ENCODE measurements around the gene RASA2. TPM values are rescaled to one million over a fixed set of nuclear protein-coding genes. Genes with fewer than 3 reads are reported as not detected.

The RASA2 gene
- total RNA-seq, 2 donors from 2014 or later = 12.0 to 18.3 TPM

DNA sequence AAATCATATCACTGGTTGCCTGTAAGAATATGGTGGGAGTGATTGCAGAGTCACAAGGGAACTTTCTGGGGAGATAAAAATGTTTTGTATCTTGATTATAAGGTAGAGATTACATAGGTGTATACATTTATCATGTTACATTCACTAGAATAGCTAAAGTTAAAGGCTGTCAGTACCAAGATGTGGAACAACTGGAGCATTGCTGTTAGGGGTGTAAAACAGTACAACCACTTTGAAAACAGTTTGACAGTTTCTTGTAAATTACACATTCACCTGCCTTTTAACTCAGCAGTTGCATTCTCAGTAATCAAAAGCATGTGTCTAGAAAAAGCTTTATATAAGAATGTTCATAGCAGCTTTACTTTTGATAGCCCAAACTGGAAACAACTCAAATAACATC is 27.6 kb downstream of the RASA2 start:
- H3K27me3 ChIP-seq = no peaks in the 10 kb centered on the region
- H3K36me3 ChIP-seq = no peaks in the 10 kb centered on the region
- H3K4me1 ChIP-seq = no peaks in the 10 kb centered on the region
- H3K9me3 ChIP-seq = no peaks in the 10 kb centered on the region
- no peak overlapping the region for H3K9ac ChIP-seq (ENCODE audit: low read depth in 2 of 2, low read length in 2 of 2)
- intact Hi-C loops (cut with DNase I) = no loop called here
- H3K27ac ChIP-seq = no peak overlapping the region
- DNase-seq = no peak
- TF ChIP-seq, protein P1, sequence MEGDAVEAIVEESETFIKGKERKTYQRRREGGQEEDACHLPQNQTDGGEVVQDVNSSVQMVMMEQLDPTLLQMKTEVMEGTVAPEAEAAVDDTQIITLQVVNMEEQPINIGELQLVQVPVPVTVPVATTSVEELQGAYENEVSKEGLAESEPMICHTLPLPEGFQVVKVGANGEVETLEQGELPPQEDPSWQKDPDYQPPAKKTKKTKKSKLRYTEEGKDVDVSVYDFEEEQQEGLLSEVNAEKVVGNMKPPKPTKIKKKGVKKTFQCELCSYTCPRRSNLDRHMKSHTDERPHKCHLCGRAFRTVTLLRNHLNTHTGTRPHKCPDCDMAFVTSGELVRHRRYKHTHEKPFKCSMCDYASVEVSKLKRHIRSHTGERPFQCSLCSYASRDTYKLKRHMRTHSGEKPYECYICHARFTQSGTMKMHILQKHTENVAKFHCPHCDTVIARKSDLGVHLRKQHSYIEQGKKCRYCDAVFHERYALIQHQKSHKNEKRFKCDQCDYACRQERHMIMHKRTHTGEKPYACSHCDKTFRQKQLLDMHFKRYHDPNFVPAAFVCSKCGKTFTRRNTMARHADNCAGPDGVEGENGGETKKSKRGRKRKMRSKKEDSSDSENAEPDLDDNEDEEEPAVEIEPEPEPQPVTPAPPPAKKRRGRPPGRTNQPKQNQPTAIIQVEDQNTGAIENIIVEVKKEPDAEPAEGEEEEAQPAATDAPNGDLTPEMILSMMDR (IDR thresholded peaks at IDR 0.05) = no peak
- no peak overlapping the region for H3K4me3 ChIP-seq

DNA sequence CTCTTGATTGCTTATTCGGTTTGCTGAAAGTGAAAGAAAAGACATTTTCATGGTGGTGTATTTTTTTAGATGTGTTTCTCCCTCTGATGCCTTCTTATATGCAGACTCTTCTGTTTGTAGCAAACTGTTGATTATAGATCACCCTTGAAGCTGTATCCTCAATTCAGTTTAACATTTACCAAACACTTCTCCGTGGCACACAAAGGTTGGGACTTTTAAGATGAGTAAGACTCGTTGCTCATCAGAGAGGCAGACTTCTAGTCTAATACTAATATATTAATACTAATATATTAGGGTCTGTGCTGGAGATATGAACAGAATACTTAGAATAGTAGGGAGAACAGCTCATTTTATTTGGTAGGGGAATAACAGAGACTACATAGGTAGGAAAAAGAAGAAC is 32.8 kb downstream of the RASA2 start:
- H3K9me3 ChIP-seq = no peaks in the 10 kb centered on the region
- TF ChIP-seq, protein P1 (IDR thresholded peaks at IDR 0.05) = no peak
- no peaks in the 10 kb centered on the region for H3K4me1 ChIP-seq
- H3K27me3 ChIP-seq = no peaks in the 10 kb centered on the region
- no peak overlapping the region for H3K9ac ChIP-seq (ENCODE audit: low read depth in 2 of 2, low read length in 2 of 2)
- H3K36me3 ChIP-seq = no peaks in the 10 kb centered on the region
- no peak overlapping the region for H3K4me3 ChIP-seq
- H3K27ac ChIP-seq = no peak overlapping the region
- DNase-seq = no peak
- intact Hi-C loops (cut with DNase I) = no loop called here

DNA sequence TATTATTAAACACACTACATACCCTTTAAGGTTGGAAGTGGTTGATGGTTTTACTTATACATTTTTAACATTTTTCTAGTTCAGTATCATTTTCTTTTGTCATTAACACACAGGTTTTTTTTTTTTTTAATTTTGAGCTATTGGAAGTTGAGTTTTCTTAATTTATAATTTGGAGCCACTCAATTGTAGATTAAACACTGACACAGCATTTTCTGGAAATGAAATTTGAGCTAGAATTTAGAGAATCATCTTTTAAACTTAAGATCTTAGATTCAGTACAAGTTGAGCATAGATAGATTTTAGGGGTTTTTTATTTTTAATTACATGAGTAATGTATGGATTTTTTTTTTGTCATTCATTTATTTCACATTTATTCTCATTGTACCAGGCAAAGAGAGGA is 35.0 kb downstream of the RASA2 start:
- H3K9ac ChIP-seq (ENCODE audit: low read depth in 2 of 2, low read length in 2 of 2) = no peak overlapping the region
- TF ChIP-seq, protein P1 (IDR thresholded peaks at IDR 0.05) = no peak
- H3K27me3 ChIP-seq = no peaks in the 10 kb centered on the region
- H3K27ac ChIP-seq = no peak overlapping the region
- no peaks in the 10 kb centered on the region for H3K9me3 ChIP-seq
- no peak overlapping the region for H3K4me3 ChIP-seq
- no peaks in the 10 kb centered on the region for H3K36me3 ChIP-seq
- intact Hi-C loops (cut with DNase I) = no loop called here
- DNase-seq = no peak
- no peaks in the 10 kb centered on the region for H3K4me1 ChIP-seq

- Histone ChIP-seq H3K27me3 (no peaks in the 10 kb centered on the region), H3K9me3 (no peaks in the 10 kb centered on the region), H3K4me1 (no peaks in the 10 kb centered on the region), H3K27ac (no peak overlapping the region), H3K4me3 (no peak overlapping the region), H3K9ac (ENCODE audit: low read depth in 2 of 2, low read length in 2 of 2) (no peak overlapping the region), H3K36me3 (no peaks in the 10 kb centered on the region)
- intact Hi-C loops (cut with DNase I) = no loop called here
- DNase-seq = no peak
- TF ChIP-seq, protein P1 (IDR thresholded peaks at IDR 0.05) = no peak
Measured at GRCh38 chr3:141523615-141524375, 37.0 kb downstream of the RASA2 start.

GRCh38 chr3:141524988-141525387 is 38.2 kb downstream of the RASA2 start:
- intact Hi-C loops (cut with DNase I) = no loop called here
- H3K27ac ChIP-seq = no peak overlapping the region

More at GRCh38 chr3:141524988-141525387, 38.2 kb downstream of the RASA2 start:
- Histone ChIP-seq H3K9me3 (no peaks in the 10 kb centered on the region), H3K36me3 (no peaks in the 10 kb centered on the region), H3K27me3 (no peaks in the 10 kb centered on the region), H3K9ac (ENCODE audit: low read depth in 2 of 2, low read length in 2 of 2) (no peak overlapping the region), H3K4me3 (no peak overlapping the region), H3K4me1 (no peaks in the 10 kb centered on the region)
- DNase-seq = no peak
- TF ChIP-seq, protein P1 (IDR thresholded peaks at IDR 0.05) = no peak
